ENCODE results near the gene CNOT6. TPM values are rescaled to one million over a fixed set of nuclear protein-coding genes. Genes with fewer than 3 reads are reported as not detected.

Gene CNOT6
- total RNA-seq, 4 donors from 2014 or later: 4.1 to 12.0 (median 6.4) TPM

DNA sequence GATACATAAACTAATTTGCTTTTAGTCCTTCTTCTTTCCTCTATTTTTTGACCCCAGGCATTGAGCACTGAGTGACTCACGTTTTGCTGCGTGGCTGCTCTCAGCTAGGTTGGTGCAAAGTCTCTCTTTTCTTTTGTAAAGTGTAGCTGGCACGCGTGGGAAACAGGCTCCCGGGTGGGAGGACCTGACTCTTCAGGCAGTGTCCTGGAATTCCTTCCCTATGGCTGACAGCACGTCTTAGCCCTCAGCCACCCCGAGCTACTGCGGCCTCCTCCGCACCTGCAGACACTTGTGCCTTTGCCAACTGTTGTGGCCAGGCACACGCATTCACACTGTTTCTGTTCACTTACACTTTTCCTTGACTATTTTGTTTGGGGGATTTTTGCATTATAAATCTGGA, 98.0 kb downstream of the CNOT6 start:
- Histone ChIP-seq H3K36me3 (no peaks in the 10 kb centered on the region), H3K4me3 (no peak overlapping the region), H3K27me3 (peaks cover 14 to 35% (median 26%) of the 10 kb centered on the region in 3 donors), H3K27ac (no peak overlapping the region), H3K4me1 (no peaks in the 10 kb centered on the region), H3K9me3 (no peaks in the 10 kb centered on the region)
- intact Hi-C loops (cut with DNase I; ENCODE audit: low total_unique reads): no loop called here
- no peak for TF ChIP-seq CTCF (IDR thresholded peaks at IDR 0.05 in 4 of 5, conservative IDR thresholded peaks at IDR 0.05 in 1 of 5)
- TF ChIP-seq POLR2A (IDR thresholded peaks at IDR 0.05): no peak
- no peak for ATAC-seq
- DNase-seq: no peak
- in situ Hi-C loops (cut with MboI; ENCODE audit: low sequenced_read_pairs in 4 of 4): no loop called here

GRCh38 chr5:180593446-180594206, 99.4 kb downstream of the CNOT6 start:
- H3K27me3 ChIP-seq: peaks cover 14 to 35% (median 26%) of the 10 kb centered on the region in 3 donors
- intact Hi-C loops (cut with DNase I; ENCODE audit: low total_unique reads): no loop called here
- H3K9me3 ChIP-seq: no peaks in the 10 kb centered on the region
- in situ Hi-C loops (cut with MboI; ENCODE audit: low sequenced_read_pairs in 4 of 4): no loop called here
- no peak for ATAC-seq
- TF ChIP-seq POLR2A (IDR thresholded peaks at IDR 0.05): no peak
- TF ChIP-seq CTCF (IDR thresholded peaks at IDR 0.05 in 4 of 5, conservative IDR thresholded peaks at IDR 0.05 in 1 of 5): no peak
- H3K4me3 ChIP-seq: no peak overlapping the region
- H3K4me1 ChIP-seq: no peaks in the 10 kb centered on the region
- H3K27ac ChIP-seq: no peak overlapping the region
- no peaks in the 10 kb centered on the region for H3K36me3 ChIP-seq
- DNase-seq: no peak

GRCh38 chr5:180594311-180595045, 100.3 kb downstream of the CNOT6 start:
- H3K27me3 ChIP-seq: peaks cover 14 to 28% (median 24%) of the 10 kb centered on the region in 3 donors
- no peak for ATAC-seq

DNA sequence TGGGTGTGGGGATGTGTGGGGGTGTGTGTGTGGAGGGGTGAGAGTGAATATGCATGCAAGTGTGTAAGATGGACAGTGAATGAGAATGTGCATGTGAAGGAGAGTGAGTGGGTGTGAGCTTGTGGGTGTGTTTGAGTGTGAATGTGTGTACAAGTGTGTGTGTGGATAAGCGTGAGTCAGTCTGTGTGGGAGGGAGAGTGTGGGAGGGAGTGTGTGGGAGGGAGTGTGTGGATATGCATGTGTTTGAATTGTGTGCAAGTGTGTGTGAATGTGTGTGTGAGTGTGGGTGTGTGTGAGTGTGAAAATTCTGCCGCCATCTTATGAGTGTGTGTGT, 100.8 kb downstream of the CNOT6 start:
- Histone ChIP-seq H3K4me1 (no peaks in the 10 kb centered on the region), H3K4me3 (no peak overlapping the region), H3K9me3 (no peaks in the 10 kb centered on the region), H3K27me3 (peaks cover 11 to 24% (median 18%) of the 10 kb centered on the region in 3 donors), H3K27ac (no peak overlapping the region), H3K36me3 (no peaks in the 10 kb centered on the region)
- intact Hi-C loops (cut with DNase I; ENCODE audit: low total_unique reads) (no loop called here), in situ Hi-C loops (cut with MboI; ENCODE audit: low sequenced_read_pairs in 4 of 4) (no loop called here)
- no peak for DNase-seq
- no peak for ATAC-seq
- TF ChIP-seq CTCF (IDR thresholded peaks at IDR 0.05 in 4 of 5, conservative IDR thresholded peaks at IDR 0.05 in 1 of 5) (no peak), POLR2A (IDR thresholded peaks at IDR 0.05) (no peak)

More at GRCh38 chr5:180594311-180595045, 100.3 kb downstream of the CNOT6 start:
- no peaks in the 10 kb centered on the region for H3K4me1 ChIP-seq
- in situ Hi-C loops (cut with MboI; ENCODE audit: low sequenced_read_pairs in 4 of 4): no loop called here
- H3K4me3 ChIP-seq: no peak overlapping the region
- H3K27ac ChIP-seq: no peak overlapping the region
- no peaks in the 10 kb centered on the region for H3K36me3 ChIP-seq
- TF ChIP-seq CTCF (IDR thresholded peaks at IDR 0.05 in 4 of 5, conservative IDR thresholded peaks at IDR 0.05 in 1 of 5) (no peak), POLR2A (IDR thresholded peaks at IDR 0.05) (no peak)
- no peak for DNase-seq
- no peaks in the 10 kb centered on the region for H3K9me3 ChIP-seq
- intact Hi-C loops (cut with DNase I; ENCODE audit: low total_unique reads): no loop called here
